ENCODE results near the gene MBNL2. TPM values are rescaled to one million over a fixed set of nuclear protein-coding genes. Genes with fewer than 3 reads are reported as not detected.

MBNL2 gene
- total and polyA plus RNA-seq, 2 experiments from 2014 or later, result 0.55 to 3.2 TPM

DNA sequence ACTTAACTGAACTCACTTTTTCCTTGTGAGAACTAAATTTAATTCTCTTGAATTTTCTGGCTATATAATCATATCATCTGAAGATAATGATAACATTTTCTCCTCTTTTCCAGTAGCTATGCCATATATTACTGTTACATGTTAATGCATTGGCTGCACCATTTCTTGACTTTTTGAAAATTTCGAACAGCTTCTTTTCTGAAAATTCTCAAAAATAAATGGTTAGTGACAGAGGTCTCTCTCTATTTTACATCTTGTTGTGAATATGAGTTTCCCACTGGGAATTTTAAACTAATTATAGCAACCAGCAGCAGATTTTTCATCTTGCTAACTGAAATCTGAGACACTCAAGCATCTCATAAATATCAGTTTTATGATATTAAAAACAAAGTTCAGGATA, 30.6 kb downstream of the MBNL2 start:
- Mint-ChIP-seq H3K9me3 (no peaks in the 10 kb centered on the region), H3K4me1 (peaks cover 34% of the 10 kb centered on the region), H3K4me3 (no peak overlapping the region), H3K27ac (no peak overlapping the region), H3K36me3 (ENCODE audit: low read depth) (no peaks in the 10 kb centered on the region), H3K27me3 (ENCODE audit: insufficient read depth, low read depth, poor library complexity) (peaks cover 3% of the 10 kb centered on the region)
- Histone ChIP-seq H3K27ac (ENCODE audit: low read depth) (no peak overlapping the region), H2AFZ (no peak overlapping the region), H3K4me2 (no peak overlapping the region), H3K4me1 (ENCODE audit: insufficient read depth) (peaks cover 37% of the 10 kb centered on the region), H3F3A (replicated peaks; ENCODE audit: low read depth) (no peaks in the 10 kb centered on the region), H3K79me2 (replicated peaks; ENCODE audit: insufficient read depth) (no peaks in the 10 kb centered on the region), H3K9me2 (ENCODE audit: insufficient read depth) (no peaks in the 10 kb centered on the region), H3K27me3 (ENCODE audit: insufficient read depth) (no peaks in the 10 kb centered on the region), H3K36me3 (ENCODE audit: insufficient read depth) (no peaks in the 10 kb centered on the region), H4K20me1 (replicated peaks; ENCODE audit: insufficient read depth) (no peaks in the 10 kb centered on the region), H3K4me3 (no peak overlapping the region)
- no peak for DNase-seq (ENCODE audit: low spot score)
- TF ChIP-seq STAT1 (IDR thresholded peaks at IDR 0.05; ENCODE audit: unreplicated experiment), result no peak
- TF ChIP-seq NANOG (IDR thresholded peaks at IDR 0.05; ENCODE audit: borderline replicate concordance), result no peak
- TF ChIP-seq, protein P1, sequence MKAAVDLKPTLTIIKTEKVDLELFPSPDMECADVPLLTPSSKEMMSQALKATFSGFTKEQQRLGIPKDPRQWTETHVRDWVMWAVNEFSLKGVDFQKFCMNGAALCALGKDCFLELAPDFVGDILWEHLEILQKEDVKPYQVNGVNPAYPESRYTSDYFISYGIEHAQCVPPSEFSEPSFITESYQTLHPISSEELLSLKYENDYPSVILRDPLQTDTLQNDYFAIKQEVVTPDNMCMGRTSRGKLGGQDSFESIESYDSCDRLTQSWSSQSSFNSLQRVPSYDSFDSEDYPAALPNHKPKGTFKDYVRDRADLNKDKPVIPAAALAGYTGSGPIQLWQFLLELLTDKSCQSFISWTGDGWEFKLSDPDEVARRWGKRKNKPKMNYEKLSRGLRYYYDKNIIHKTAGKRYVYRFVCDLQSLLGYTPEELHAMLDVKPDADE (IDR thresholded peaks at IDR 0.05), result no peak
- no peak for TF ChIP-seq EZH2phosphoT487 (IDR thresholded peaks at IDR 0.05; ENCODE audit: unreplicated experiment)
- no peak for ATAC-seq

DNA sequence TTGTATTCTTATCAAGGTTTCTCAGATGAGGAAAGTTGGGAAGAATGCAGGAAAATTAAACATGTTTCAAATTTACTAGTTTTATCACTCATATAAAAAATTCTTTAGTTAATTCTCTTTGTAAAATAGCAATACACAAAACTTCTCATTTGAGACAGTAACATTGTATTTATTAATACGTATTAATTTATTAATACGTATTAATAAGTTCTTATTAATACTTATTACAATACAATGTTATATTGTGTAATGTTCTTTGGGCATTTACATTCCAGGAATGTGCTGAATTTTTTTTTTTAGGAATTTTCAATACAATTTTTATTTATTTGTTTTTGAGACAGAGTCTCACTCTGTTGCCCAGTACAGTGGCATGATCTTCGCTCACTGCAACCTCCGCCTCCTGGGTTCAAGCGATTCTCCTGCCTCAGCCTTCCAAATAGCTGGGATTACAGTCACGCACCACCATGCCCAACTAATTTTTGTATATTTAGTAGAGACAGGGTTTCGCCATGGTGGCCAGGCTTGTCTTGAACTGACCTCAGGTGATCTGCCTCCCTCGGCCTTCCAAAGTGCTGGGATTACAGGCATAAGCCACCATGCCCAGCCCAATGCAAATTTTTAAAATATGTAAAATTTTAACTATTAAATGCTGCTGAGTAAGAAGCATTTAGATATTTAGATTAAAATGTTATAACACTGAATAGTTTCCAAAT, 31.6 kb downstream of the MBNL2 start:
- H3K79me2 ChIP-seq (replicated peaks; ENCODE audit: insufficient read depth), result no peaks in the 10 kb centered on the region
- no peak for ATAC-seq
- H3K4me1 ChIP-seq (ENCODE audit: insufficient read depth), result peaks cover 42% of the 10 kb centered on the region
- Mint-ChIP-seq H3K27me3 (ENCODE audit: insufficient read depth, low read depth, poor library complexity) (peaks cover 3% of the 10 kb centered on the region), H3K36me3 (ENCODE audit: low read depth) (no peaks in the 10 kb centered on the region), H3K9me3 (no peaks in the 10 kb centered on the region), H3K27ac (no peak overlapping the region), H3K4me1 (peaks cover 41% of the 10 kb centered on the region), H3K4me3 (no peak overlapping the region)
- no peak overlapping the region for H3K4me2 ChIP-seq
- no peak overlapping the region for H2AFZ ChIP-seq
- no peak overlapping the region for H3K27ac ChIP-seq (ENCODE audit: low read depth)
- no peak for DNase-seq (ENCODE audit: low spot score)
- no peak overlapping the region for H3K4me3 ChIP-seq
- H3K9me2 ChIP-seq (ENCODE audit: insufficient read depth), result no peaks in the 10 kb centered on the region
- H4K20me1 ChIP-seq (replicated peaks; ENCODE audit: insufficient read depth), result no peaks in the 10 kb centered on the region
- H3K27me3 ChIP-seq (ENCODE audit: insufficient read depth), result no peaks in the 10 kb centered on the region
- H3K36me3 ChIP-seq (ENCODE audit: insufficient read depth), result no peaks in the 10 kb centered on the region
- no peaks in the 10 kb centered on the region for H3F3A ChIP-seq (replicated peaks; ENCODE audit: low read depth)
- TF ChIP-seq EZH2 (IDR thresholded peaks at IDR 0.05; ENCODE audit: low read depth, unreplicated experiment) (no peak), STAT1 (IDR thresholded peaks at IDR 0.05; ENCODE audit: unreplicated experiment) (no peak), ZNF331 (CRISPR knock-in tag; IDR thresholded peaks at IDR 0.05; ENCODE audit: low read depth) (no peak), NANOG (IDR thresholded peaks at IDR 0.05; ENCODE audit: borderline replicate concordance) (no peak), CREB1 (CRISPR knock-in tag; IDR thresholded peaks at IDR 0.05; ENCODE audit: low read depth) (no peak), EZH2phosphoT487 (IDR thresholded peaks at IDR 0.05; ENCODE audit: unreplicated experiment) (no peak)
- TF ChIP-seq, protein P2, sequence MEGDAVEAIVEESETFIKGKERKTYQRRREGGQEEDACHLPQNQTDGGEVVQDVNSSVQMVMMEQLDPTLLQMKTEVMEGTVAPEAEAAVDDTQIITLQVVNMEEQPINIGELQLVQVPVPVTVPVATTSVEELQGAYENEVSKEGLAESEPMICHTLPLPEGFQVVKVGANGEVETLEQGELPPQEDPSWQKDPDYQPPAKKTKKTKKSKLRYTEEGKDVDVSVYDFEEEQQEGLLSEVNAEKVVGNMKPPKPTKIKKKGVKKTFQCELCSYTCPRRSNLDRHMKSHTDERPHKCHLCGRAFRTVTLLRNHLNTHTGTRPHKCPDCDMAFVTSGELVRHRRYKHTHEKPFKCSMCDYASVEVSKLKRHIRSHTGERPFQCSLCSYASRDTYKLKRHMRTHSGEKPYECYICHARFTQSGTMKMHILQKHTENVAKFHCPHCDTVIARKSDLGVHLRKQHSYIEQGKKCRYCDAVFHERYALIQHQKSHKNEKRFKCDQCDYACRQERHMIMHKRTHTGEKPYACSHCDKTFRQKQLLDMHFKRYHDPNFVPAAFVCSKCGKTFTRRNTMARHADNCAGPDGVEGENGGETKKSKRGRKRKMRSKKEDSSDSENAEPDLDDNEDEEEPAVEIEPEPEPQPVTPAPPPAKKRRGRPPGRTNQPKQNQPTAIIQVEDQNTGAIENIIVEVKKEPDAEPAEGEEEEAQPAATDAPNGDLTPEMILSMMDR (conservative IDR thresholded peaks at IDR 0.05; ENCODE audit: low read depth in 2 of 2), result no peak
- TF ChIP-seq, protein P3, sequence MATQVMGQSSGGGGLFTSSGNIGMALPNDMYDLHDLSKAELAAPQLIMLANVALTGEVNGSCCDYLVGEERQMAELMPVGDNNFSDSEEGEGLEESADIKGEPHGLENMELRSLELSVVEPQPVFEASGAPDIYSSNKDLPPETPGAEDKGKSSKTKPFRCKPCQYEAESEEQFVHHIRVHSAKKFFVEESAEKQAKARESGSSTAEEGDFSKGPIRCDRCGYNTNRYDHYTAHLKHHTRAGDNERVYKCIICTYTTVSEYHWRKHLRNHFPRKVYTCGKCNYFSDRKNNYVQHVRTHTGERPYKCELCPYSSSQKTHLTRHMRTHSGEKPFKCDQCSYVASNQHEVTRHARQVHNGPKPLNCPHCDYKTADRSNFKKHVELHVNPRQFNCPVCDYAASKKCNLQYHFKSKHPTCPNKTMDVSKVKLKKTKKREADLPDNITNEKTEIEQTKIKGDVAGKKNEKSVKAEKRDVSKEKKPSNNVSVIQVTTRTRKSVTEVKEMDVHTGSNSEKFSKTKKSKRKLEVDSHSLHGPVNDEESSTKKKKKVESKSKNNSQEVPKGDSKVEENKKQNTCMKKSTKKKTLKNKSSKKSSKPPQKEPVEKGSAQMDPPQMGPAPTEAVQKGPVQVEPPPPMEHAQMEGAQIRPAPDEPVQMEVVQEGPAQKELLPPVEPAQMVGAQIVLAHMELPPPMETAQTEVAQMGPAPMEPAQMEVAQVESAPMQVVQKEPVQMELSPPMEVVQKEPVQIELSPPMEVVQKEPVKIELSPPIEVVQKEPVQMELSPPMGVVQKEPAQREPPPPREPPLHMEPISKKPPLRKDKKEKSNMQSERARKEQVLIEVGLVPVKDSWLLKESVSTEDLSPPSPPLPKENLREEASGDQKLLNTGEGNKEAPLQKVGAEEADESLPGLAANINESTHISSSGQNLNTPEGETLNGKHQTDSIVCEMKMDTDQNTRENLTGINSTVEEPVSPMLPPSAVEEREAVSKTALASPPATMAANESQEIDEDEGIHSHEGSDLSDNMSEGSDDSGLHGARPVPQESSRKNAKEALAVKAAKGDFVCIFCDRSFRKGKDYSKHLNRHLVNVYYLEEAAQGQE (IDR thresholded peaks at IDR 0.05; ENCODE audit: unreplicated experiment), result no peak
